Activated naive CD4-positive, alpha-beta T cell treated with Interleukin-2 at 50 U/mL for 16 hours (primary cell): ENCODE data around the gene HCLS1.
"Not testable (repeated sequence)": the region's sequence is repeated elsewhere in the genome, so short reads cannot be mapped to it uniquely, and the experiment has no call there.

Experiments
- DNase-seq: peaks from one replicate; pipeline ENCODE4 v3.0.0-alpha.2; 2020

The HCLS1 gene

DNA sequence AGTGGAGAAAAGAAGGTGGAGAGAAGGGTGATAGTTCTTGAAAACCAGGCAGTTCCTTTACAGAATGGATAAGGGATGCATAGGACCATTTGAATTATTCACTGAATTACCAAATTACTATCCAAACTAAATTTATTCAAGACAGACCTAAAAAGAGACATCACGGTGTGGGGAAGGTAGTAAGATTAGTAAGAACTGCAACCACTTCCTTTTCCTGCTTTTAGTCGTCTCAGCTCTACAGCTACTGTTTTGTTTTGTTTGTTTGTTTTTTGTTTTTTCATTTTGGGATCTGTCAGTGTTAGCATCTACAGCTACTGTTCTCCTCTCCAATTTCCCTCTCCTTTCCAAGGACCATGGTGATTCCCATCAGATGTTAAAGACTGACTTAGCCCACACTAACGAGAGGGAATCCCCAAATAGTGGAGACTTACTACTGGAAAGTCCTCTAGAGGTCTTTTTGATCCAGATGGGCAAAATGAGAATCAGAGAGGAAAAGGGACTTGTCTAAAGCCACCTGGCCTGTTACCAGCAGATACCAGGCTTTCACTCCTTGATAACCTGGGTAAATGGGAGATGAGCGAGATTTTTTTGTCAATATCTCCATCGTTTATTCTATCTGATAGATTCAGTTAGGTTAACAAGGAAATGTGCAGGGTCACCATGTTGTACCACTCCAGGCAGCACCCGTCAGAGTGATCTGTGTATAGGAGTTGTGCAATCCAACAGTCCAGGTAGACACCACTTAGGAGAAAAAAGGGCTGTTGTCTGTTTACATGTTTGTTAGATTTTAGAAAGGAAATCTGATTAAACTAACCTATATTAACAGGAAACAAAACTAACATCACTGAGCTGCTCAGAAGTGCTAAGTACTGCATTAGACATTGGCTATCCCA is 6.0 kb downstream of the HCLS1 start:
- DNase-seq, result no peak

DNA sequence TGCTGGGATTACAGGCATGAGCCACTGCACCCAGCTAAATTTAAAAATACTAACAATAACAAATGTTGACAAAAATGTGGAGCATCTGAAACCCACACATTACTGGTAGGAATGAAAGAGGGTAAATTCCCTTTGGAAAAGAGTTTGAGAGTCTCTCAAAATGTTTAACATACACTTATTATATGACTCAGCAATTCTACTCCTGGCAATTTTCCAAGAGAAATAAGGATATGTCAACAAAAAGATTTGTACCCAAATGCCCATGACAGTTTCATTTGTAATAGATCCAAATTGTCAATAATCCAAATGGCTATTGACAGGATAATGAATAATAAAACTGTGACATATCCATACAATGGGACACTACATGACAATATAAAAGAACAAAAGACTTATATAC is 9.0 kb downstream of the HCLS1 start:
- no peak for DNase-seq

DNA sequence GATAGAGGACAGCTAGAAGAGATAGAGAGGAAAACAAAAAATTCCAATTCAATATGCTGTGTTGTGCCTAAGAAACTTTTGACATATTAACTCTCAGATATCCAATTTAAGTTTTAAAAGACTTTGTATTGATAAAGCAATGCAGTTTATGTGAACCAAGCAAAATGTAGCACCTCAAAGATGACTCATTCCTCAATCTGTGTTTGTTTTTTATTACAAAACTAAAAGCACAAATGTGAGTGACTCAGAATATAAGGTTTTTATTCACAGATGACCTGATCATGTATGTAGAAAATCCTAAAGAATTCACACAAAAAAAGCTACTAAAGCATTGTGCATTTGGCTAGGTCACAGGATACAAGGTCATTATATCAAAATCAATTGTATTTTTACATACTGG is 11.1 kb downstream of the HCLS1 start:
- no peak for DNase-seq

DNA sequence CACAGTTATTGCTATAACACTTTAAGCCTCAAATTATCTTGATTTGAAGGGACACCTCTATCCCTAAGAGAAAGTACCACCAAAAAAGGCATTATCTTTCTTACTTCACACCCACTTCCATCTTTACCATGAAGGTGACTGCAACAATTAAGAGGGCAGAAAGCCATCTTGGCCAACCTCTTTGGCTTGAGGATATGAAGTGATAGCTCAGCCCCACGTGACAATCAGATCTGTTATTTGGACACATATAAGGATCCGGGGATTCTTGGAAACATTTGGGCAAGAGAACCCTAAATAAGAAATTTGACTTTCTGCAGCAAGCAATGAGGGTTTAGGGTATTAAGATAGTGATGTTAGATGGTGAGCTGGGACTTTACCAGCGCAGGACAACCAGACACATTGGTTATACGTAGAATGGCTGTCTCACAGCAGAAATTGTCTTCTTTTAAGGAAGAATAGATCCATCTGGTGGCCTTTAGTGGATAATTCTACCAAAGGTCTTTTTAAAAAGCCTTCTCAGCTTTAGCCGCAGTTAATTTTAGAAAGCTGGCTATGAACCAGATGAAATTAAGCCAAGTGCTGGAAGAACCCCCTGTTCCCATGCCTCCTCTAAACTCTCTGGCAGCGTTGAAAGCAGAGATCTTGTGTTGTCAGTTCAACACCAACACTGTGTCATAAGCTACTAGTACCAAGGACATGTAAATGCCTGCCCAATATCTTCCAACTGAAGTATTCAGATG is 12.3 kb downstream of the HCLS1 start:
- no peak for DNase-seq

DNA sequence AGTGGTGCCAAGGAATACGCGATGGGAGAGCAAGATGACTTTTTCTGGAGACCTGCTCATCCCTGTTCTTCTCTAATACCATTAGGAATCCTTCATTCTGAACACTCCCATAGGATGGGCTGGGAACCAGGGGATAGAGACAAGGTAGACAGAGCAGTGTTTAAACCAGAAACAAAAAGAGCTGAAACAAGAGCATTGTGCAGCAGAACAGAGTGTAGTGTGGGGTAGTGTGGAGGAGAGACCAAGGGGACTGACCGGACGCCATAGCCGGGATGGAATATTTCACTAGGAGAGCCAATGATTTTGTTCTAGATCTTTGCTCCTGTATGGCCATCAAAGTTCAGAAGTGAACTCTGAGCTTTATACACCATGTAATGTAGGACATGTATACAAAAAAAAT is 15.6 kb downstream of the HCLS1 start:
- no peak for DNase-seq

DNA sequence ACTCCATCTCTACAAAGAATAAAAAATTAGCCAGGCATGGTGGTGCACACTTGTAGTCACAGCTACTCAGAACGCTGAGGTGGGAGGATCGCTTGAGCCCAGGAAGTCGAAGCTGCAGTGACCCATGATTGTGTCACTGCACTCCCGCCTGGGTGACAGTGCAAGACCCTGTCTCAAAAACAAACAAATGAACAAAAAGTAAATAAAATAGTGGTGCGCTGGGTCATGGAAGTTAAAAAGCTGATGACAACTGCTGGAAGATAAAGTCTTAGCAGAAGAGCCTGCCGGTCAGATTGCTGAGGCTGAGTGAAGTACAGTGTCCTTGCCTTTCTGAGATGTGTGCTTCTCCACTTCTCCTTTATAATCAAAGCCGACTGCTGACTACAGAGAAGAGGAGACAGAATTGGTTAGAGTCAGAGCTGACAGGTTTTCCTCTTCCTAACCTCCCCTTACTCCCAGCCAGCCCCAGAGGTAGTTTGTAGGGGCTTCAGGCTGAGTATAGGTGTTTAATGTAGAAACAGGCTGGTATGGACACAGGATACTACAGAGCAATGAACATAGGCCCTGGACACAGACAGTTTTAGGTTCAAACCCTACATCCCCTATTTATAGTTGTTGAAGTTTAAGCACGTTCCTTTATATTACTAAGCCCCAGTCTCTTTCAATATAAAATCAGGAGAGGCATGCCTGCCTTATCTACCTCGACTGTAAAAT is 17.9 kb downstream of the HCLS1 start:
- no peak for DNase-seq

DNA sequence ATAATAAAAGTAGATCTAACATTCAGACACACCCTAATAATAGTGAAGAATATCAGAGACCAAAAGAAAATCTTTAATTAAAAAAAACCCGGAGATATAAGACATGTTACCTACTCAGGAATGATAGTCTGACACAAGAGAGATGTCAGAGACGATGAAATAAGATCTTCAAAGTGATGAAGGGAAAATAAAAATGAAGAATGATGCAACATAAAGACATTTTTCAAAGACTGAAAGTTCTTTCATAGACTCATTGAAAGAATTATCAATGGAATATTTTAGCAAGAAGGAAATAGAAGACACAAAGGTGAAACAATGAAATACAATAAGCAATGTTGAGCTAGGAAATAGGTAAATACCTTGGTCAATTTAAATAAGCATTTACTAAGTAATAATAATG is 19.6 kb downstream of the HCLS1 start:
- DNase-seq, result no peak

DNA sequence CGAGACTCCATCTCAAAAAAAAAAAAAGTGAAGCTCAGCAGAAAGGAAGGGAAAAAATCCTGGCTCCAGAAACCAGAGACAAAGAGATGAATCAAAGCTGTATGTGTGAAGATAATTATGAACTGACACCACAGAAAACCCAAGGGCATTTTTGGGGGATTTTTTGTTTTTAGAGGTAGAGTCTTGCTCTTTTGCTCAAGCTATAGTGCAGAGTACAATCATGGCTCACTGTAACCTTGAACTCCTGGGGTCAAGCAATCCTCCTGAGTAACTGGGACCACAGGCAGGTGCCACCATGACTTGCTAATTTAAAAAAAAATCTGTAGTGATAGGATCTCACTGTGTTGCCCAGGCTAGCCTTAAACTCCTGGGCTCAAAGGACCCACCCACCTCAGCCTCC is 22.8 kb downstream of the HCLS1 start:
- no peak for DNase-seq

DNA sequence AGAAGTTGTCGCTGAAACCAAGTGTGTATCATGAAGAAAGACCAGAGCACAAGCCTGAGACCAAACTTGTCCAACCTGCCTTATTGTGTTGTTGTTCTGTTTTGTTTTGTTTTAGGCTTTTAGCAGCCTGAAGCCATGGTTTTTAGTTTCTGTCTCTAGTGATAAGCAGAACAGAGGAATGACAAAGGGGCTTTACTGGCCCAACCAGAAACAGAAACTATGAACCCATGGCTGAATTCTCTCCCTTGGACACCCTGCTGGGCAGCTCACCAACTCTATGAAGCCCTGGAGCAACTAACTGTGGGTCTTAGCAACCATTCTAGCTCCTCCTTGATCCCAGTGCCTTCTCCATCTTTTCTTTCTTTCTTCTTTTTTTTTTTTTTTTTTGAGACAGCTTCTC is 30.3 kb downstream of the HCLS1 start:
- no peak for DNase-seq

DNA sequence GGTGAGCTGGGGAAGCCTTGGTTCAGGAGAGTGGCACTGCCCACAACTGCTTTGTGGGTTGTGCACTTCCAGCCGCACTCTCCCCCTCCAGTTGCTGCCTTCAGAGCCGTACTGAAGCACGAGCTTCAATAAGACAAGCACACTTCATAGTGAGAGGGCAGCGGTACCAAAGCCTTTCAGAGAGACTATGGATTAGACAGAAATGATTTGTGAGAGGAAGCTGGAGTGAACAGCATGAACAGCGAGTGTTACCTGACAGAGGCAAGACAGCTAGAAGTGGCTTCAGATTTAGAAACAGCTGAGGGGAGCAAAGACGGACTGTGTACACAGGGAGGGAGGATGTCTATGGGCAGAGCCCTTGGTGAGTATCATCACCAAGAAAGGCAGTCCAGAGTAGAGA is 31.1 kb downstream of the HCLS1 start:
- DNase-seq, result no peak

DNA sequence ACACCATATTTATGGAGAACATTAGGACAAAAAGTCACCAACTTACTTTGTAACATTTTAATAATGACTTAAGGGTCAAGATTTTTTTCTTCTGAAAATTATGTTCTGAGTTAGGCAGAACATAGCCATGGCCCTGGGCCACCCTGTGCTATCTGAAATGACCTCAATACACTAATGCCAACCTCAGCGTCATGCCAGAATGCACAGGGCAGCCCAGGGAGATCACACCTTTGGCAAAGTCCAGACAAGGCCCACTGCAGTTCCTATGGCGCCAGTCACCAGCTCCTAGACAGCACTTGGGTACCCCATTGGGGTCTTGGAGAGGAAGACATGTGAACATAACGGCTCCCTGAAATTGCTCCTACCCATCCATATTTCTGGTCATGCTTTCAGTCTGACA is 33.1 kb downstream of the HCLS1 start:
- DNase-seq, result no peak

DNA sequence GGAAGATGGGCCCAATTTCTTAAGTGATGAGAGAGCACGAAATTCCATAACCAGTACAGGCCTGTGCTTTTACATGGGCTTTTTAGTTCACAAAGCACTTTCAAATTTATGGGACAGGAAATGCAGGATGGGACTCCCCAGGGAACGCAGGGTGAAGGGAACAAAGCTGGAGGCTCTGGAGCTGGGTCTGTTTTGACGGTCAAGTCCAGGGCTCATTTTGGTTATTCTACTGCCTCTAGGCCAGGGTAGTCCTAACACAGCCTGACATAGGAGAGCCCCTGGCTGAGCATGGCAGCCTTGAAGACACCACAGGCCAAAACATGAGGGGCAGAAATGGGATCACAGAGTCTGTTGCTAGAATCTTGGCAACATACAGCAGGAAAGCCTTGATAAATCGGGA is 33.5 kb downstream of the HCLS1 start:
- DNase-seq, result no peak

DNA sequence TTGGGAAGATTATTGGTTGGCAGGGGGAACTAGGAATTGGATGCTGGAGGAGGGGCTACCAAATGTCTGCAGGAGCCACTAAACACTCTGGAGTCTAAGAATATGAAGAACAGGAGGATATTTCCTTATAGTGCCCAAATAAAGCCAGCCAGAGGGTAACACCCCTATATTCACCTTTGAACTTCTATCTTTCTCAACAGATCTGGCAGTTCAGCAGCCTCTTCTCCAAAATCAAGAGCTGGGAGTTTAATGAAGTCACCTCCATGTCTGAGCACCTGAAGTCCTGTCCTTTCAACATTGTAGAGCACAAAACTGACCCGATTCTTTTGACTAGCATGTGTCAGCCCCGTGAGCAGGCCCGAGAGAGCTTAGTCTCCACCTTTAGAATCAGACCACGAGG is 34.2 kb downstream of the HCLS1 start:
- no peak for DNase-seq

DNA sequence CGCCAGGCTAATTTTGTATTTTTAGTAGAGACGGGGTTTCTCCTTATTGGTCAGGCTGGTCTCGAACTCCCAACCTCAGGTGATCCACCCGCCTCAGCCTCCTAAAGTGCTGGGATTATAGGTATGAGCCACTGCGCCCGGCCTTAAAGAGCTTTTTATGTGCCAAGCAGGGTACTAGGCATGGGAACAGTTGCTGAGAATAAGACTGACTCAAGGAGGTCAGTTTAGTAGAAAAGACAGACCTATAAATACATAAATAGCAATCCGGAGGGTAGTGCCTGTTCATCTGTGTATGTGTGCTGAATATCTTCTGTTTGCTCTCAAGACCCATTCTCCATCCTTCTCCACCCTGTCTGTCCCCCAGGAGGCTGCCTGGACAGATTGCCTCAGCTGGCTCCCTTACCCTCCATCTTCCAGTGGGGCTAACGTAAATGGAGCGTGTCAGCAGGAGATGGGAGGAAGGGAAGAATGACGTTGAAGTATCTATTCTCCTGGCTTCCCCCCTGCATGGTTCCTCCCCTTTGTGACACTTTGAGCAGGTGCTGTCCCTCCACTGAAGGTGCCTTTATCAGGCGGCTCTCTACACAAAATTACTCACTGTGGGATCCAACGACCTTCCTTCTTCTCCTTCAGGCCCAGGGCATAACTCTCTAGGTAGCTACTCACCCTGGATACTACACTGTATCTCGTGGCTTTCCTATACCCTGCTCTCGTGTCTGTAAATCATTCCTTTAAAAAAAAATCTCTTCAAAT is 36.4 kb downstream of the HCLS1 start:
- DNase-seq, result no peak

DNA sequence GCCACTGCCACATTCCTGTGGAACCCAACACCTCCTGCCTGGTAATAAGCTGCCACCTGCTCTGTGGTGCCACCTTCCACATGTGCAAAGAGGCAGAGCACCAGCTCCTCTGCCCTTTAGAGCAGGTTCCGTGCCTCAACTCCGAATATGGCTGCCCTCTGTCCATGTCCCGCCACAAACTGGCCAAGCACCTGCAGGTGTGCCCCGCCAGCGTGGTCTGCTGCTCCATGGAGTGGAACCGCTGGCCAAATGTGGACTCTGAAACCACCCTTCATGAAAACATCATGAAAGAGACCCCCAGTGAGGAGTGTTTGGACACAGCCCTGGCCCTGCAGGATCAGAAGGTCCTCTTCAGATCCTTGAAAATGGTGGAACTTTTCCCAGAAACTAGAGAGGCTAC is 39.2 kb downstream of the HCLS1 start:
- no peak for DNase-seq

DNA sequence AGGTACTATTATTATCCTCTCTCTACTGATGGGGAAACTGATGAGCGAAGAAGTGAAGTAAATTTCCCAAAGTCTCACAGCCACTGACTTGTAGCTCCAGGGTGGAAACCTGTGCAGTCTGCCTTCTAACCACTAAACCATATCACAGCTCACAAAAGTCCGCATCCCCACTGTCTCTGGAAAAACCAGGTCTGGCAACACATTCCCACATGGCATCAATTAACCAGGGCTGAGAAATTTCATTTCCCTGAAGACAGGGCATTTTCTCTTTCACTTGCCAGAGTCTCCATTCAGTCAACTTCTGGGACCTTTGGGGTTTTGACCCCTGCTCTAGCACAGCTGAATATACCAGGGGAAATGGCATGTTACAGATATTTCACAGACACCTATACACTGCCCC is 41.0 kb downstream of the HCLS1 start:
- DNase-seq, result no peak

DNA sequence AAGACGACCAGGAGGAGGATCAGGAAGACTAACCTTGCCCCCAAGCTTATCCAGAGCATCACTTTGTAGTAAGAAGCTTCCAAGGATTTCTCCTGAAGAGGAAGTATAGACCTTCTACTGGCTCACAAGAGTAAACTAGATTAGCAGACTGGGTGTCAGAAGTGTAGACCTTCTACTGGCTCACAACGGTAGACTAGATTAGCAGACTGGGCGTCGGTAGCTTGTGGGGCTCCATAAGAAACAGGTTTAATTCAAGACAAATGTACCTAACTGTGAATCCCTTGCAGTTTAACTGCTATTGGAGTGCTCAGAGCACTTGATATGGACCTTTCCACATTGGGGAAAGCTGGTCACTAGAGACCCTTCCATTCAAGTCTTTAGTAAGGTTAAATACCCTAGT is 54.6 kb downstream of the HCLS1 start:
- no peak for DNase-seq

DNA sequence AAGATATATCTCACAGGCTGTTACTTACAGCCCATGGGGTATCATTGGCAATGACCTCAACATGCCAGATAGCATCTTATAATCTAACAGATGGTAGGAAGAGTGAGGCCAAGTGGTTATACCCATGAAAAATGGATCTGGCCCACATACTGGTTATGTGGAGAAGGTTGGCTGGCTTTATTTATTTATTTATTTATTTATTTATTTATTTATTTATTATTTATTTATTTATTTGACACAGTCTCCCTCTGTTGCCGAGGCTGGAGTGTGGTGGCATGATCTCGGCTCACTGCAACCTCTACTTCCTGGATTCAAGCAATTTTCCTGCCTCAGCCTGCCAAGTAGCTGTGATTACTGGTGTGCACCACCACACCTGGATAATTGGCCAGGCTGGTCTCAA is 55.9 kb downstream of the HCLS1 start:
- no peak for DNase-seq

DNA sequence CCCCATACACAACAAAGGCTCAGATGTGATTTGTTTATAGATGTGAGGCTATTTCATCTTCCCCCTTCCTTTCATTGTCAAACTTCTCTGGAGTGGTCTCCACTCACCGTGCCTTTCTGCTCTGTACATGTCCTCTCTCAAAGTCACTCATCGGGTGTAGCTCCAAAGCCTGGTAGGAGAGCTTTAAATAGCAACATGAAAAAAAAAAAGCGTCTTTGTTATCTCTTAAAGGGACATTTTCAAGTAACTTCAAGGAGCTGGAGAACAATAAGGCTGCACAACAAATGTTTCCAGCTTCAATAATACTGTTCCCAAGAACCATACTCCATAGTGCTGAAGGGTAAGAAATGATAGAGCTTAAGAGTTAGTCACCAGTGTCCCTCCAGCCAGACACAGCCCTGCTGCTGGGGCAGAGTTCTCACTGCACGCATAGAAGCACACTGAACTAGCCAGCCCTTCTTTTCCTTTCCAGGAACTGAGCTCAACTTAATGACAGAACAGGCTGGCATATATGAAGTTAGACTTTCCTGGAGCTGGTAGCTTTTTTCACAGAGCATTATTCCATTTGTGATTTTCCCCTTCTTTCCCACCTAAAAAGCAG is 59.4 kb downstream of the HCLS1 start:
- DNase-seq, result no peak

DNA sequence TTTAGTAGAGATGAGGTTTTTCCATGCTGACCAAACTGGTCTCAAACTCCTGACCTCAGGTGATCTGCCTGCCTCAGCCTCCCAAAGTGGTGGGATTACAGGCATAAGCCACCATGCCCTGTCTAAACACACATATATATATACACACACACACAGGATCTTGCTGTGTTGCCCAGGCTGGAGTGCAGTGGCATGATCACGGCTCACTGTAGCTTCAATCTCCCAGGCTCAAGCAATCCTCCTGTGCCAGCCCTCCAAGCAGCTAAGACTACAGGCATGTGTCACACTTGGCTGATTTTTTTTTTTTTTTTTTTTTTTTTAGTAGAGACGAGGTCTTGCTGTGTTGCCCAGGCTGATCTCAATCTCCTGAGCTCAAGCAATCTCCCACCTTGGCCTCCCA is 60.8 kb downstream of the HCLS1 start:
- not testable (repeated sequence) for DNase-seq

DNA sequence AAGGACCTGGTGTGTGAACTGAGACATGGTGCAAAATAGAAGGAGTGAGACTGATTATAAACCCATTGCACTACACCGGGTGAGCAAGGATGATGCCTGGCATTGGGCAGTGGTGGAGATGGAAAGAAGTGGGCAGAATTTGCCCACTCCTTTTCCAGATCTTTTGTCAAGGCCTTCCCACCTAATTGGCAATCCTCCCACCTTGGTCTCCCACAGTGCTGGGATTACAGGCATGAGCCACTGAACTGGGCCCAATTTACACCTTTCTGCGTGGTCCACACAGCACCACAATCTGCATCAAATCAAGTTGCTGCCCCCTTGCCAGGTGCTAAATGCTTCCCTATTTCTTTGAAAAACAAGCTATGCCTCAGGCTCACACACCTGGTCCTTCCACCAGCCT is 62.1 kb downstream of the HCLS1 start:
- DNase-seq, result no peak

DNA sequence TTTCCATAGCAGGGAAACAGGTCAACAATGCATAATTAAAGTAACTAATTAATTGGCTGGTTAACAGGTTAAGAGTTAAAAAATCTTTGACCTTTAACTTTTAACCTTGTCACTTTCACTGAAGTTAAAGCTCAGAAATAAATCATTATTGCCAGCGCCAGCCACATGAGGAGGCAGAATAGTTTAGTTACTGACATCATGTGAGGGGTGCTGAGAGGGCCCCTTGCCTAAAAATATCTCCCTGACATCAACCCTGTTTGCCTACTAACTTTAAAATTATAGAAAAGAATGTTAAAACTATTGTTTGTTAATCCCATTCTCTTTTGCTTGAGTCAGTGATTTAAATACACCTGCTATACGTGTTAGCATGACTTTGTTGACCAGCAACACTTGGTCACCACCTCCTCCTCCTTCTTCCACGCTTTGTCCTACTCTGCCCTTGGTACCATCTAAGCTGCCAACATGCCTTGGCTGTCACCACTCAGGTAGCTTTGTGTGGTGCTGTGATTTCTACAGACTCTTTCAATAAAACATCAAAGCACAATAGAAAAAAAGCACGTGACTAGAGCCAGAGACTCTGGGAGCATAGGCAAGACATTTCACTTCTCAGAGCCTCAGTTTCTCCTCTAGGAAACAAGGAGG is 64.8 kb downstream of the HCLS1 start:
- no peak for DNase-seq
